GM12801 (cell line): ENCODE data around the gene CPT1C.

Source experiments
- CTCF ChIP-seq: IDR thresholded peaks from one replicate; pipeline ENCODE4 v1.5.1; 2011; ENCODE audit warnings: control low read depth; ENCODE audit not compliant: insufficient read length; ENCODE audit errors: extremely low read depth

The CPT1C gene

GRCh38 chr19:49664171-49665035 lies 26.5 kb upstream of the CPT1C start:
- no peak for TF ChIP-seq CTCF

GRCh38 chr19:49665036-49665350 lies 25.9 kb upstream of the CPT1C start:
- no peak for TF ChIP-seq CTCF

- no peak for TF ChIP-seq CTCF
Observed at GRCh38 chr19:49665351-49666119, 25.4 kb upstream of the CPT1C start, which contains the start of the genes BCL2L12 and IRF3. Gene BCL2L12 (plus strand): TSS chr19:49665933. CDS start chr19:49666693, 760 bp downstream. Gene IRF3 (minus strand): TSS chr19:49665857. CDS start chr19:49664838, 1,019 bp downstream.

GRCh38 chr19:49666120-49666444 lies 24.8 kb upstream of the CPT1C start:
- TF ChIP-seq CTCF: no peak

- no peak for TF ChIP-seq CTCF
Observed at GRCh38 chr19:49667473-49667872, 23.4 kb upstream of the CPT1C start.

- no peak for TF ChIP-seq CTCF
Observed at GRCh38 chr19:49669516-49669915, 21.4 kb upstream of the CPT1C start.

- TF ChIP-seq CTCF: no peak
Observed at GRCh38 chr19:49672131-49672919, 18.6 kb upstream of the CPT1C start.
